Glomerular visceral epithelial cell (primary cell): ENCODE measurements around the gene TTC32.
A peak's percentile ranks its signal among the peaks of the same experiment; 100 is the strongest.

Experiments used
- DNase-seq: peaks from one replicate; pipeline ENCODE4 v3.0.0-alpha.2; 2016; ENCODE audit errors: extremely low spot score

The TTC32 gene

GRCh38 chr2:19878268-19879046, 23.3 kb downstream of the TTC32 start:
- no peak for DNase-seq

GRCh38 chr2:19876751-19877150, 25.0 kb downstream of the TTC32 start:
- DNase-seq = no peak

GRCh38 chr2:19875280-19875679, 26.5 kb downstream of the TTC32 start:
- DNase-seq = no peak

- no peak for DNase-seq
Measured at GRCh38 chr2:19874726-19875125, 27.1 kb downstream of the TTC32 start.

- DNase-seq = no peak
Measured at GRCh38 chr2:19873014-19873413, 28.8 kb downstream of the TTC32 start.

GRCh38 chr2:19872302-19872701, 29.5 kb downstream of the TTC32 start:
- no peak for DNase-seq

- DNase-seq = no peak
Measured at GRCh38 chr2:19871836-19872235, 29.9 kb downstream of the TTC32 start.

- DNase-seq = no peak
Measured at GRCh38 chr2:19870792-19871191, 31.0 kb downstream of the TTC32 start.

GRCh38 chr2:19868701-19869580, 32.8 kb downstream of the TTC32 start:
- DNase-seq = no peak

- no peak for DNase-seq
Measured at GRCh38 chr2:19868224-19868623, 33.6 kb downstream of the TTC32 start.

- peak; percentile 53 for DNase-seq
Measured at GRCh38 chr2:19866771-19867170, 35.0 kb downstream of the TTC32 start.

GRCh38 chr2:19865151-19865550, 36.6 kb downstream of the TTC32 start:
- peak; percentile 15 for DNase-seq

GRCh38 chr2:19864381-19864780, 37.4 kb downstream of the TTC32 start:
- DNase-seq = no peak

- DNase-seq = peak; percentile 45
Measured at GRCh38 chr2:19863303-19864041, 38.3 kb downstream of the TTC32 start.

- DNase-seq = peak; percentile 24
Measured at GRCh38 chr2:19861813-19862212, 40.0 kb downstream of the TTC32 start.

GRCh38 chr2:19860022-19860421, 41.8 kb downstream of the TTC32 start:
- no peak for DNase-seq

- DNase-seq = no peak
Measured at GRCh38 chr2:19859565-19859964, 42.2 kb downstream of the TTC32 start.

- DNase-seq = no peak
Measured at GRCh38 chr2:19857806-19858205, 44.0 kb downstream of the TTC32 start.

GRCh38 chr2:19857100-19857499, 44.7 kb downstream of the TTC32 start:
- no peak for DNase-seq

- no peak for DNase-seq
Measured at GRCh38 chr2:19855542-19856431, 46.0 kb downstream of the TTC32 start.
